ENCODE data around the gene SPAG9. TPM values are rescaled to one million over a fixed set of nuclear protein-coding genes. Genes with fewer than 3 reads are reported as not detected.
"Not testable (repeated sequence)": the region's sequence is repeated elsewhere in the genome, so short reads cannot be mapped to it uniquely, and the experiment has no call there.

Gene SPAG9
- total RNA-seq, 2 donors from 2014 or later = 88.4 to 126 TPM

DNA sequence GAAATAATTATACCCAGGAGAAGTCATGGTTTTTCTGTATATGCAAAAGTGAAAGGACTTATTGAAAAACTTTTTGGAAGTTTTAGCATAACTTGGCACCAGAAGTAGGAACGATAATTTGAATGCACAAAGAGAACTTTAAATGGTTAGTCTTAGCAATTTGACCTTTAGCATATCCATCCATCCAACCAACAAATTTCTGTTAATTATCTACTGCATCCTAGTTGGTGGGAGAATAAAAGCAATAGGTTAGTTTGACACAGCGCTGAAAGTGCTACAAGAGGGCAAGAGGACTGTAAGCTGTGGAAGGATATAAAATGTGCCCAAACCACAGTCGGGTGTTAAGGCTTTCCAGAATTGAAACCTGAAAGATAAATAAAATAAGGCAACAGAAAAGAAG lies 17.6 kb downstream of the SPAG9 start:
- intact Hi-C loops (cut with DNase I) = no loop called here
- DNase-seq (ENCODE audit: low spot score) = no peak

DNA sequence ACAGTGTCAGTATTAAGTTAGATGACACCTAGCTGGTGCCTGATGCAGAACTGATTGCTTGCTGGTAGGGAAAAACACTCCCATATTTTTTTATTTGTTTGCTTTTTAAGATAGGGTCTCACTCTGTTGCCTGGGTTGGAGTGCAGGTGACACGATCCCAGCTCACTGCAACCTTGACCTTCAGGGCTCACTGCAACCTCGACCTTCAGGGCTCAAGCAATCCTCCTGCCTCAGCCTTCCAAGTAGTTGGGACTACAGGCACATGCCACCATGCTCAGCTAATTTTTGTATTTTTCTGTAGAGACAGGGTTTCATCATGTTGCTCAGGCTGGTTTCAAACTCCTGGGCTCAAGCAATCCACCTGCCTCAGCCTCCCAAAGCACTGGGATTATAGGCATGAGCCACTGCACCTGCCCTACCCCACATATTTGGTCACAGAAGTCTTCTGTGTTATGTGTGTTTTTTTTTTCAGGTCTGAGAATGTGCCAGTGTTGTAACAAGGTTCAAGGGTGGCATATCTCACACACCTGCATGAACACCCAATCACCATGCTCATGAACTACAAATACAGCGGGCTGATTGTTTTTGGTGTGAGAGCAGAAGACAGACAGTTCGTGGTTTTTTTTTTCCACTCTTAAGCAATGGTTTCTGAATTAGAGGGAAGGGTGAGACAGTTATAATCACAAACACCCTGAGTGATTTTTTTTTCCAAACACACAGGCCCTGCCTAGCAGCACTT lies 22.8 kb downstream of the SPAG9 start:
- DNase-seq (ENCODE audit: low spot score) = no peak
- intact Hi-C loops (cut with DNase I) = no loop called here

DNA sequence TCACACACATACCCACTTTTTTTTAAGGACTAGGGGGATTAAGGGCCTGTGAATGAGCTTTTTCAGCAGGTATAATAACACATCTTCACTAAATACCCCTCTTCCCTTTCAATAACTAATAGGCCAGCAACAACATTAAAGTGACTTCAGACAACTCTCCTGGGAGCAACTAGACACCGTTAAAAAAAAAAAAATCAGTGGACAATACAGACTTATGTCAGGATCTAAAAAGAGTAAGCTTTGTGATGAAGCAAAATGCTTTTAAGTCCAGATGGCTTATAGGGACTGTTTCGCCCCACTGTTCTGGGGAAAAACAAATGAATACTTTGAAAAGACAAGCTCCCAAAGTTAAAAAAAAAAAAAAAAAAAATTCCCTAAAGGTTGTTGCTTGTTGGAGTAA lies 29.0 kb downstream of the SPAG9 start:
- DNase-seq (ENCODE audit: low spot score) = no peak
- intact Hi-C loops (cut with DNase I) = no loop called here

DNA sequence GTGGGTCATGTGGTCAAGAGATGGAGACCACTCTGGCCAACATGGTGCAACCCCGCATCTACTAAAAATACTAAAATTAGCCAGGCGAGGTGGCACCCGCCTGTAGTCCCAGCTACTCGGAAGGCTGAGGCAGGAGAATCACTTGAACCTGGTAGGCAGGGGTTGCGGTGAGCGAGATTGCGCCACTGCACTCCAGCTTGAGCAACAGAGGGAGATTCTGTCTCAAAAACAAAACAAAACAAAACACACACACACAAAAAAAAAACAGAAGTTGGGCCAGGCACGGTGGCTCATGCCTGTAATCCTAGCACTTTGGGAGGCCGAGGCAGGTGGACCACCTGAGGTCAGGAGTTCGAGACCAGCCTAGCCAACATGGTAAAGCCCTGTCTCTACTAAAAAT lies 31.8 kb downstream of the SPAG9 start:
- intact Hi-C loops (cut with DNase I); DNase-seq (ENCODE audit: low spot score): not testable (repeated sequence)

DNA sequence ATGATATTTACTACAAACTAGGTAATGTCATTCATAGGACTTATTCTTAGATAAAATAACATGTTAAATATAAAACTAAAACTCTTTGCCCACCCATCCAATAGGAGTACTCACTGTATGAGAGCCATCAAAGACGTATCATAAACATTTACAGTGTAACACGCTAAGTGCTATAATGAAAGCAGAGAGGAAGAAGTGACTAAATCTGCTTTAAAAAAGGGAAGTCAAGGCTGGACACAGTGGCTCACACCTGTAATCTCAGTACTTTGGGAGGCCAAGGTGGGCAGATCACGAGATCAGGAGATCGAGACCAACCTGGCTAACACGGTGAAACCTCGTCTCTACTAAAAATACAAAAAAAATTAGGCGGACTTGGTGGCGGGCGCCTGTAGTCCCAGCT lies 32.4 kb downstream of the SPAG9 start:
- DNase-seq (ENCODE audit: low spot score) = no peak
- intact Hi-C loops (cut with DNase I) = no loop called here

DNA sequence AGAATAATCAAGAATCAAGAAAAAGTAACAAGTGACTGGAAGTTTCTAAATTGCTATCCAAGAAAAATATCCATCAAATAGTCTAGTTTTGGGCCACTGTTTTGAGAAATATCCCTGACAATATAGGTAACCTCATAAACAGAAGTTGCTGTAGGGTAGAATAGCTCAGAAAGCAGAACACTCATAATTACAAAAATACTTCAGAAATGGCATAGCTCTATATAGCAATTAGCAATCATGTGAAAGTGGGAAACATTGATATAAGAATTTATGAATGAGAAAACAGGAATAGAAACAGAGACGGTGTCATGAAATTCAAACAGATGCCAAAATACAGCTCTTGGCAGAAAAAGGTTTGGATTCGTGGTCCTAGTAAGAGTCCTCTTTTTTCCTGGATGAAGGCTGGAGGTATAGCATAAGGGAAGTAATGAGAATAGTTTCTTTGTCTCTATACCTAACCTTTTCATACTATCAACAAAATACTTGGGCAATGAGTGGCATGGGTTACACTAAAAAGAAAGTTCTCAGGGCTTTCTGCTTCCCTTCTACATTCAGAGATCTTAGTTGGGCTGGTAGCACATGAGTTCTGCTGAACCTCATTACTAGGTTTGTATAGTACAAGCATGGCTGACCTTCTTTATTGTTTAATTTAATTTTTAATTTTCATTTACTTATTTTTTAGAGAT lies 33.5 kb downstream of the SPAG9 start:
- intact Hi-C loops (cut with DNase I) = no loop called here
- no peak for DNase-seq (ENCODE audit: low spot score)

DNA sequence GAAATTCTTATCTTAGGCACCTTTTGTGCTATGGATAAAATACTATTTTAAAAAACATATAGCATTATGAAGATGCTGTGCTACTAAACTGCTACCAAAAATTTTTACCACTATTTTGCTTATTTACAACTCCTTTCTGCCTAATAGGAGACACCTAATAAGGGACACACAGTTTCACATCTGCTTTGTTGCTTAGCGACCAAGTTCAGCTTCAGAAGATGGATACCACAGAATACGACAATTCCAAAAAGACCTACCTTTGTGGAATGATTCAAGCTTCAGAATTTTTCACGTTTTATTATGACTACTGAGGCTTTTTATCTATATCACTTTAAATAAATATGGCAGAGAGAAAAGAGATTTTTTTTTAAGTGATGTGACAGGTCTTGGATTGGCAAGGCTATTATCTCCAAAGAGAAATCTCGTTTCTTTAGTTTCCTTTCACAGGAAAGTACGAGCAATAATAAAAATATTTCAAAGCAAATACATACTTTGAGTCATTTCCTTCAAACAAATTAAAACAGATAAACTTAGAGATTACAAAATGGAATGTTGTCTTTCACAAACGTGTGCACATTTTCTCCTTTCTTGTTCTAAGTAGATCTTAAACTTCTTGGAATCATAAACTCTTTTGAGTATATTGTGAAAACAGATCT lies 35.4 kb downstream of the SPAG9 start:
- intact Hi-C loops (cut with DNase I) = no loop called here
- no peak for DNase-seq (ENCODE audit: low spot score)

DNA sequence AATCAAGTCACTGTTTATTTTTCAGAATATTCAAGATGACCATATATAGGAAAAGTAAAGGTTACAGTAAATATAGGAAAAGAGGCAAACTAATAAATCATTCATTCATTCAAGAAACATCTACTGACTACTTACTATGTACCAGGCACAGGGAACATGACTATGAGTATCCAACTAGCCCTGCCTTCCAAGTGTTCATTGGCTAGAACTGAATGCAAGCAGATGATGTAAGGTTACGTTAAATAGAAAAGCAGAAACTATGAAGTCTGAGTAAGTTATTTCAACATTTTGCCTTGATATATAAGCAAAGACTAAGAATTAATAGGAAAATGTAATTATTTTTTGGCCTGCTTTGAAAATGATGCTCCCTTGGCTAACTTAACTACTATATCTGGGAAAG lies 36.7 kb downstream of the SPAG9 start:
- intact Hi-C loops (cut with DNase I) = no loop called here
- no peak for DNase-seq (ENCODE audit: low spot score)

DNA sequence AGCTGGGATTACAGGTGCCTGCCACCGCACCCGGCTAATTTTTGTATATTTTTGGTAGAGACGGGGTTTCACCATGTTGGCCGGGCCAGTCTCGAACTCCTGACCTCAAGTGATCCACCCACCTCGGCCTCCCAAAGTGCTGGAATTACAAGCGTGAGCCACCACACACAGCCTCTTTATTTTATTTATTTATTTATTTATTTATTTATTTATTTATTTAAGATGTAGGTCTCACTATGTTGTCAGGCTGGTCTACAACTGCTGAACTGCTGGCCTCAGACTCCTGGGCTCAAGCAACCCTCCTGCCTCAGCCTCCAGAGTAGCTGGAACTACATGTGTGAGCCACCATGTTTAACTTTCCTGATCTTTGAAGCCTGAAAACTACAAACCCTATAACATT lies 37.3 kb downstream of the SPAG9 start:
- intact Hi-C loops (cut with DNase I); DNase-seq (ENCODE audit: low spot score): not testable (repeated sequence)

DNA sequence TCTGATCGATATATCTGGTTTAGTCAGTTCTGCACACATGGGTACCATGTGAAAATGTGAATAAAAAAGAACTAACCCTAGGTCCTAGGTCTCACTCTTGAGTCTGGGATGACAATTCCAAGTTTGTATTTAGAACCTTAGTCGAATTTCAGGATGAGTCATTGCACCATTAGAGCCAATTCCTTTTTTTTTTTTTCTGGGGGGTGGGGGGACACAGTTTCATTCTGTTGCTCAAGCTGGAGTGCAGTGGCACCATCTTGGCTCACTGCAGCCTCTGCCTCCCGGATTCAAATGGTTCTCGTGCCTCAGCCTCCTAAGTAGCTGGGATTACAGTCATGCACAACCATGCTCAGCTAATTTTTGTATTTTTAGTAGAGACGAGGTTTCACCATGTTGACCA lies 41.6 kb downstream of the SPAG9 start:
- intact Hi-C loops (cut with DNase I) = no loop called here
- DNase-seq (ENCODE audit: low spot score) = no peak

DNA sequence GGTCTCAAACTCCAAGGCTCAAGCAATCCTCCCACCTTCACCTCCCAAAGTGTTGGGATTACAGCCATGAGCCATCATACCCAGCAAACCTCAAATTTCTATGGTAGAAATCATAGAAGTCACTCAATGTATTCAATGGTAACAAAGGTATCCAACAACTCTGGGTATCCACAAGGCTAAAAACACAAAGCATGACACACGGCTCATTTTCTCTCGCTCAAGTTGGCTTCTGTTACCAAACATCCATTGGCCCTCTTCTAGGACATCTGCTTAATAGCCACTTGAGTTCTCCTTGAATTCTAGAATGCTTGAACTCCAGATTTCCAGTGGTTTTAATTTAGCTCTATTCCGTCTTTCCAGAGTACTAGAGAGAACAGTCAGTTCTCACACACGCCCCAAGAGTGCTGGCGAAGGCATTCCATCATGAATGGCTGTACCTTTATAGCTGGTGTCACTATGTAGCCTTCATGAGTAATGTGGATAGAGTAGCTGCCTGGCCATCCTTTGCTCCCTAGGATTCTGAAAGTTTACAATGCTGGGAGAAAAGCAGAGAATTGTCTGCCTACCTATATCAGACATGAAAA lies 42.6 kb downstream of the SPAG9 start:
- intact Hi-C loops (cut with DNase I) = no loop called here
- DNase-seq (ENCODE audit: low spot score) = no peak

DNA sequence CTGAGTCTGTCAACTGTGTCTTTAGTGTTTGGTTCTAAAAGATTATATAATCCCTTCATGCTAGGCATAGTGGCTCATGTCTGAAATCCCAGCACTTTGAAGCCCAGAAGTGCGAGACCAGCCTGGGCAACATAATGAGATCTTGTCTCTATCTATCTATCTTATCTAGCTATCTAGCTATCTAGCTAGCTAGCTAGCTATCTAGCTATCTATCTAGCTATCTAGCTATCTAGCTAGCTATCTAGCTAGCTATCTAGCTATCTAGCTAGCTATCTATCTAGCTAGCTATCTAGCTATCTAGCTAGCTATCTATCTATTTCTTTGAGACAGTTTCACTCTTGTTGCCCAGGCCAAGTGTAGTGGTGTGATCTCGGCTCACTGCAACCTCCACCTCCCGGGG lies 43.8 kb downstream of the SPAG9 start:
- intact Hi-C loops (cut with DNase I) = no loop called here
- no peak for DNase-seq (ENCODE audit: low spot score)

DNA sequence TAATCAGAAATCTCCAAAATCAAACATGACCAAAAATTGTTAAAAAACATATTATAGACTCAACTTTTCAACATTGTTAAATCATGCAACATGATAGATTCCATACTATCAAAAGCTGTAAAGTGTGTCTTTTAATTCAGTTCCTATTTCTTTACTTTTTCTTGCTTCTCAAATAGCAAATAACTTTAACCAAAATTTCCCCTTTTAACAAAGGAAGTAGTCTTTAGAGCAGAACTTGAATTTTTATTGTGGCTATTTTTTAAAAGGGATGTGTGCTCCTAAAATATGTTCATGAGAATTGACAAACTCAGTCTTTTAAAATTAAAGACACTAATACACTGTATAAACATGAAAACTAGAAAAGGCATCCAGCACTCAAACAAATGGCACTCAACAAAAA lies 49.1 kb downstream of the SPAG9 start:
- intact Hi-C loops (cut with DNase I) = no loop called here
- no peak for DNase-seq (ENCODE audit: low spot score)

DNA sequence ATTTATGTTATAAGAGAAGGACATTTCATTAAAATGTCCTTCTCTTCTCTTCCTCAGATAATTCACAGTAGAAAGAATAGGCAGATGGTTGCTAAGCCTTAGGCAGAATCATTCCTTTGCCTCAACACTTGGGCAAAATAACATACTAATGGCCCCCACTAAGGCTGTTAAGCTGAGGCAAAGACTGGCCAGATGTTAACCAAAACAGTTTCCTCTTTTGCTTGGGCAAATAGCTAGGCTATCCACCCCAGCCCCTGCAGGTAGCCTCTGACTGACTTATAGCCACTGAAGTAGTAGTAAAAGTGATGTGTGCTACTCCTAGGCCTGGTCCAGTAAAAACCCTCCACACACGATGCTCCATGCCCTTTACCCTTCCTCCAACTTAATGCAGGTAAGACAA lies 55.2 kb downstream of the SPAG9 start:
- no peak for DNase-seq (ENCODE audit: low spot score)
- intact Hi-C loops (cut with DNase I) = loop anchor here in 1 of 2 donors (10.0 kb wide), 1 partner anchor 51 kb away; no protein-coding TSS in a partner anchor

DNA sequence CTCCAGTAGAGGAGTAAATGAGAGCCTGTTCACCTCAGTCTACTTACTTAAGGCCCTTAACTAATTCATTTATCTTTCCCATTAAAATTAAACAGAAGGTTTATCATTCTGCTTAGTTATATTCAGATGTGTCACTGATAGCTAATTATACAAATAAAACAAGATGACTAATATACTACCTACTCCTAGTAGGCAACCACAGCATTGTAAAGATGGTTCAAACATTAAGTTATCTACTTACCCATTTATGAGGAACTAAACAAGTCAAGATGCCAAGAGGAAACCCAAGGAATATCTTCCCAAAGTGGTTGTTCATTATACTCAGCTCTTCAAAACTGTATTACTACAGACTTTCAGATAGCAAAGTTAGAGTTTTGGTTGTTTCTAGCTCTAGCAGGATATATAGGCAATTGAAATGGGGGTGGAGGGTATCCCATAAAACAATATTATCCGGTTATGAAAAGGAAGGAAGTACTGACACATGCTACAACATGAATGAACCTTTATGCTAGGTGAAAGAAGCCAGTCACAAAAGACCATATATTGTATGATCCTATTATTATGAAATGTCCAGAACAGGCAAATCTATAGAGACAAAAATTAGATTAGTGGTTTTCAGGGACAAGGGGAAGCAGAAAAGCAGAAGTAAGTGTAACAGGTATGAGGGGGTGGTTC lies 56.5 kb downstream of the SPAG9 start:
- intact Hi-C loops (cut with DNase I) = loop anchor here in 1 of 2 donors (10.0 kb wide), 1 partner anchor 49 kb away; no protein-coding TSS in a partner anchor
- DNase-seq (ENCODE audit: low spot score) = no peak

DNA sequence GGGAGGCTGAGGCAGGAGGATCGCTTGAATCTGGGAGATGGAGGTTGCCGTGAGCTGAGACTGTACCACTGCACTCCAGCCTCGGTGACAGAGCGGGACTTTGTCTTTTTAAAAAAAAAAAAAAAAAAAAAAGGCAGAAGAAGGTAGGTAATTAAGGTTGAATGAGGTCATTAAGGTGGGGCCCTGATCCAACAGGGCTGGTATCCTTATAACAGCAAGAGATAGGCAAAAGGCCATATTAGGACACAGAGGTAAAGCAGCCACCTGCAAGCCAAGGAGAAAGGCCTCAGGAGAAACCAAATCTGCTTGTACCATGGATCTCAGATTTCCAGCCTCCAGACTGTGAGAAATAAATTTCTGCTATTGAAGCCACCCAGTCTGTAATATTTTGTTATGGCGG lies 60.3 kb downstream of the SPAG9 start:
- intact Hi-C loops (cut with DNase I) = loop anchor here in 1 of 2 donors (10.0 kb wide), 1 partner anchor 46 kb away; no protein-coding TSS in a partner anchor
- DNase-seq (ENCODE audit: low spot score) = no peak

DNA sequence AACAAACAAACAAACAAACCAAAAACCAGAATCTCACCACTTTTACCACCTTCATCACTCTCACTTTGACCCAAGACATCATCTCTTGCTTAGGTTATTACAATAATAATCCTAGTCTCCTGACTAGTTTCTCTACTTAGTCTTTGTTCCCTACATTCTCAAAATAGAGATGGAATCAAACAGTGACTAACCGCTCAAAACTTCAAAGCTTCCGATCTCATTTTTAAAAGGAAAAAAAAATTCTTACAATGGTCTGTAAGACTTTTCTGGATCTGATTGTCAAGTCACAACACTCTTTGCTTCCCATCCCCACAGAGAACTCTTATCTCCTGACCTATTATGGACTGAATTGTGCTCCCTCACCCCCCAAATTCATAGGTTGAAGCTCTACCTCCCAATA lies 60.9 kb downstream of the SPAG9 start:
- intact Hi-C loops (cut with DNase I) = loop anchor here in 1 of 2 donors (10.0 kb wide), 1 partner anchor 45 kb away; no protein-coding TSS in a partner anchor
- no peak for DNase-seq (ENCODE audit: low spot score)

DNA sequence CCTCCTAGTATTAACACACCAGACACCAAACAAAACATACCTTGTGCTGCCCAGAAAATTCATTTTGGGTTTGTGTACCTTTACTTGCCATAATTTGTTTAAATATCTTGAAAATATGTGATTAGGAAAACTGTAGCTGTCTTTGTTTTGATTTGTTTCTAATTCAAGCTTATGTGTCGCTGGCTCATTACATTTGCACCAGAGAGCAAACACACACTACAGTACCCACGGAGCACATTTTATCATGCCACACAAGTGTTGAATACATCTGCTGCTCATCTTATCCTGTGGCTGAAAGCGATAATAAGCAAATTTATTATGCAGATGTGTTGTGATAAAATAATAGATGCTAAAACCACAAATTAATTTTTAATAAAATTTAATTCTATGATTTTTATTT lies 63.1 kb downstream of the SPAG9 start:
- no peak for DNase-seq (ENCODE audit: low spot score)
- intact Hi-C loops (cut with DNase I) = no loop called here

DNA sequence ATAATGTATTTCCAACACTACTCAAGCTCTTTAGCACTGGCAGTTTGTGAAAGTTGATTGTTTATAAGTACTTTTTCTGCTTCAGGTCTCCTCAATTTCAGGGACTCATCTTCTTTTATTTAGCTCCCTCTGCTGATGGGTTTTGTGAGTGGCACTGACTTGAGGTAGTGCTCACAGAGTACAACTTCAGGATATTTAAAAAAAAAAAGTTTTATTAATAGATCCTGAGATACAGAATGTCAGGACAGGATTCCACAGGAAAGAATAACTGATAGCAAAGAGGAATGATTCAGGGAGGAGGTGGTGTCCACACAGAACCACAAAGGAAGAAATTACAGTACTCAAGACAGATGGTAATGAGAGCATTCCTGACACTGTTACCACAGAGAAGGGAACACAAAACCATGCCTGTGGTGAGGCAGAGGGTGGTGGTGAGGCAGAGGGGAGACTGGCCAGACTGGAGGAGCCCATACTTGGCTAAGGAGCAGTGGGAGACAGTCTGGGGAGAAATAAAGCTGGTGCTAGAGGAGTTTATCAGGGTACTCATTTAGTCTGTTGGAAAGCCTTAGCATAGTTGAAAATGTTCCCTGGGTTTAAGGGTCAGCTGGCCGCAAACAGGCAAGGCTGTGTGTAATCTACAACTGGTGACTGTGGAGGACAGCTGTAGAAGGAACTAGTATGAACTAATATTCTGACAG lies 63.7 kb downstream of the SPAG9 start:
- DNase-seq (ENCODE audit: low spot score) = no peak
- intact Hi-C loops (cut with DNase I) = no loop called here

All from posterior vena cava (tissue), 2 donors.